ENCODE measurements around the gene TRIM63. TPM values are rescaled to one million over a fixed set of nuclear protein-coding genes. Genes with fewer than 3 reads are reported as not detected.

The TRIM63 gene
- total and polyA plus RNA-seq, 2 of the 13 experiments (the other 11 are each of a cell fraction or from before 2014, with no cell fraction given), result not detected

GRCh38 chr1:26112407-26112775 lies 45.0 kb upstream of the TRIM63 start (continued):
- TF ChIP-seq CSRNP1 (CRISPR knock-in tag; IDR thresholded peaks at IDR 0.05) (0 out of 2 replicates have a peak, but pooled peaks have one; percentile 11), ZNF816 (CRISPR knock-in tag; IDR thresholded peaks at IDR 0.05; ENCODE audit: borderline replicate concordance) (peak; percentile 13; the same call in 1 of the 2 replicates), SOX13 (IDR thresholded peaks at IDR 0.05) (no peak), SOX13 (CRISPR knock-in tag; conservative IDR thresholded peaks at IDR 0.05 in 1 of 2, IDR thresholded peaks at IDR 0.05 in 1 of 2) (no peak)
- TF ChIP-seq, protein P1, sequence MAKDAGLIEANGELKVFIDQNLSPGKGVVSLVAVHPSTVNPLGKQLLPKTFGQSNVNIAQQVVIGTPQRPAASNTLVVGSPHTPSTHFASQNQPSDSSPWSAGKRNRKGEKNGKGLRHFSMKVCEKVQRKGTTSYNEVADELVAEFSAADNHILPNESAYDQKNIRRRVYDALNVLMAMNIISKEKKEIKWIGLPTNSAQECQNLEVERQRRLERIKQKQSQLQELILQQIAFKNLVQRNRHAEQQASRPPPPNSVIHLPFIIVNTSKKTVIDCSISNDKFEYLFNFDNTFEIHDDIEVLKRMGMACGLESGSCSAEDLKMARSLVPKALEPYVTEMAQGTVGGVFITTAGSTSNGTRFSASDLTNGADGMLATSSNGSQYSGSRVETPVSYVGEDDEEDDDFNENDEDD (CRISPR knock-in tag; IDR thresholded peaks at IDR 0.05; ENCODE audit: borderline replicate concordance), result no peak

GRCh38 chr1:26111530-26112406 lies 44.3 kb upstream of the TRIM63 start, which contains the start of gene PDIK1L:
Gene PDIK1L (plus strand): TSS chr1:26111824. CDS start chr1:26114309, 2,485 bp downstream.
- Histone ChIP-seq H3K36me3 (replicated peaks in 1 of 2; ENCODE audit: control insufficient read depth in 1 of 2, insufficient read depth in 2 of 2, low read length in 2 of 2) (peaks cover 4 to 16% of the 10 kb centered on the region in 2 experiments; a peak in 3 of 5 replicates), H3K79me2 (ENCODE audit: insufficient read depth, low read length) (peaks cover 7% of the 10 kb centered on the region), H3K27me3 (ENCODE audit: control insufficient read depth in 1 of 2, insufficient read depth in 2 of 2, low read length in 2 of 2) (no peaks in the 10 kb centered on the region; a peak in 1 of 5 replicates), H3K27ac (ENCODE audit: extremely low read length, insufficient read depth, low read length) (peak within 1 kb of the TSS; percentile 93), H3K4me1 (ENCODE audit: insufficient read depth, low read length) (peaks cover 32% of the 10 kb centered on the region), H3K9ac (ENCODE audit: insufficient read depth, low read depth, low read length) (peak within 1 kb of the TSS; percentile 91), H3K9me3 (ENCODE audit: low read length) (no peaks in the 10 kb centered on the region), H3K4me2 (ENCODE audit: low read depth, low read length) (peak within 1 kb of the TSS; percentile 94), H3K4me3 (replicated peaks in 1 of 3; ENCODE audit: insufficient read depth in 1 of 3, low read depth in 2 of 3, low read length in 3 of 3) (peak within 1 kb of the TSS; percentile 73 to 98 (median 87)), H2AFZ (ENCODE audit: low read length) (peak within 1 kb of the TSS; percentile 77), H4K20me1 (ENCODE audit: insufficient read depth, low read length) (no peaks in the 10 kb centered on the region)
- under 1% methylated on average over 13 of the region's 96 CpGs for whole genome bisulfite sequencing (ENCODE audit: low lambda C conversion rate)
- in situ Hi-C loops (cut with HindIII; ENCODE audit: extremely low pct_ligation_motif_present, low pct_unique_long_range_greater_than_20kb), result no loop called here
- intact Hi-C loops (cut with micrococcal nuclease; ENCODE audit: unreplicated experiment), result loop anchor here (5.0 kb wide), 2 partner anchors 51 to 74 kb away; no protein-coding TSS in a partner anchor
- DNase-seq (ENCODE audit: low spot score) (peak; percentile 84), ATAC-seq (peak; percentile 93), FAIRE-seq (no peak)
- CTCF ChIA-PET (ENCODE audit: low intra/inter-chr PET ratio, low total read pairs), result no interaction called here
- BruUV-seq (replicated peaks), result no TSS peak
- POLR2A ChIA-PET, result interaction anchor here (1.1 to 2.3 kb wide), 2 partner anchors 33 to 58 kb away, joined by 3 to 8 read pairs; partner anchors contain the start of gene ZNF593
- TF ChIP-seq NRL (CRISPR knock-in tag; IDR thresholded peaks at IDR 0.05; ENCODE audit: borderline replicate concordance), result peak; percentile 62; the same call in 1 of the 2 replicates
- TF ChIP-seq KDM5B (CRISPR knock-in tag; IDR thresholded peaks at IDR 0.05; ENCODE audit: borderline replicate concordance), result peak; percentile 17; the same call in 1 of the 2 replicates
- 0 out of 2 replicates have a peak, but pooled peaks have one; percentile 9 for TF ChIP-seq ZNF331 (CRISPR knock-in tag; IDR thresholded peaks at IDR 0.05)
- peak; percentile 62; the same call in 1 of the 2 replicates for TF ChIP-seq HDAC2 (CRISPR knock-in tag; IDR thresholded peaks at IDR 0.05)
- peak; percentile 16; the same call in 1 of the 2 replicates for TF ChIP-seq MED1 (CRISPR knock-in tag; IDR thresholded peaks at IDR 0.05)
- TF ChIP-seq ZNF672 (CRISPR knock-in tag; IDR thresholded peaks at IDR 0.05), result no peak
- TF ChIP-seq FOXA1 (IDR thresholded peaks at IDR 0.05), result no peak
- no peak for TF ChIP-seq FOXA1 (CRISPR knock-in tag; IDR thresholded peaks at IDR 0.05)
- no peak for TF ChIP-seq SOX13 (IDR thresholded peaks at IDR 0.05)
- no peak for TF ChIP-seq SOX13 (CRISPR knock-in tag; conservative IDR thresholded peaks at IDR 0.05 in 1 of 2, IDR thresholded peaks at IDR 0.05 in 1 of 2)
- TF ChIP-seq, protein P2, sequence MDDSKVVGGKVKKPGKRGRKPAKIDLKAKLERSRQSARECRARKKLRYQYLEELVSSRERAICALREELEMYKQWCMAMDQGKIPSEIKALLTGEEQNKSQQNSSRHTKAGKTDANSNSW (CRISPR knock-in tag; IDR thresholded peaks at IDR 0.05; ENCODE audit: borderline replicate concordance), result 0 out of 2 replicates have a peak, but pooled peaks have one; percentile 36
- 0 out of 2 replicates have a peak, but pooled peaks have one; percentile 27 for TF ChIP-seq ZNF317 (CRISPR knock-in tag; IDR thresholded peaks at IDR 0.05)
- TF ChIP-seq, protein P1 (CRISPR knock-in tag; IDR thresholded peaks at IDR 0.05; ENCODE audit: borderline replicate concordance), result peak; percentile 78; the same call in 1 of the 2 replicates
- TF ChIP-seq SMAD9 (CRISPR knock-in tag; IDR thresholded peaks at IDR 0.05), result 0 out of 2 replicates have a peak, but pooled peaks have one; percentile 42
- no peak for TF ChIP-seq ZNF282 (IDR thresholded peaks at IDR 0.05; ENCODE audit: partially characterized antibody)
